ENCODE measurements around the gene DENND11. TPM values are rescaled to one million over a fixed set of nuclear protein-coding genes. Genes with fewer than 3 reads are reported as not detected.

Gene DENND11
- total and polyA plus RNA-seq, 2 donors (not counting 3 experiments of a cell fraction or from before 2014, with no cell fraction given): 14.7 to 25.9 TPM

DNA sequence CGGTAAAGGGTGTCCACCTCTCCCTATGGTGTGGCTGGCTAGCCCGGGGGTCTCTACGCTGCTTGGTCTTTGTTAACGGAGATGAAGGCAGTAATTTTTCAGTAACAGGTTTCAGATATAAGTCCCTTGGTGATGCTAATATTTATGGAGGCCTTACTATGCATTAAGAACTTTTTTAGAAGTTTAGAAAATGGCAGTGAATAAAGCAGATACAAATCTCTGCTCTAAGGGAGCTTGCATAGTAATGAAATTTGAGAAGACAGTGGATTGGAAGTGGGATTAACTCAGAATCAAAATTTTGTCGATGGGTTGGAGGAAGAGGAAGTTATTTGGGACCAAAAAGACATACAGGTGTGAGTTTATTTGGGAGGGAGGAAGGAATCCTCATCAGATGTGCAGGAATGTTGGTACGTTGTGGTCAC, 36.6 kb upstream of the DENND11 start:
- Histone ChIP-seq H3K9me3 (replicated peaks; ENCODE audit: control insufficient read depth, insufficient read depth, low read length) (no peaks in the 10 kb centered on the region), H3K27me3 (ENCODE audit: control insufficient read depth in 2 of 2, insufficient read depth in 2 of 2, low read length in 2 of 2) (no peaks in the 10 kb centered on the region), H3K36me3 (ENCODE audit: control insufficient read depth in 2 of 2, extremely low read depth in 1 of 2, insufficient read depth in 2 of 2, low read length in 2 of 2) (peaks cover 10 to 14% of the 10 kb centered on the region in 2 experiments), H3K9ac (replicated peaks; ENCODE audit: extremely low read depth, insufficient read depth, low read length) (peak overlapping the region; percentile 98), H3K4me1 (ENCODE audit: control insufficient read depth, extremely low read depth, insufficient read depth, low read length) (peaks cover 16% of the 10 kb centered on the region), H3K4me2 (ENCODE audit: insufficient read depth, low read length) (peak overlapping the region; percentile 98), H3K27ac (ENCODE audit: insufficient read depth, low read depth, low read length) (peak overlapping the region; percentile 92), H3K9me1 (replicated peaks; ENCODE audit: control insufficient read depth, extremely low read depth, insufficient read depth, low read length) (no peaks in the 10 kb centered on the region), H3K79me2 (ENCODE audit: control insufficient read depth, insufficient read depth, low read length) (peaks cover 36% of the 10 kb centered on the region), H3K4me3 (replicated peaks in 1 of 3; ENCODE audit: insufficient read depth in 1 of 3, low read depth in 1 of 3, low read length in 3 of 3) (peak overlapping the region; percentile 60 to 99 (median 96)), H4K20me1 (replicated peaks; ENCODE audit: control insufficient read depth, extremely low read depth, insufficient read depth, low read length) (no peaks in the 10 kb centered on the region), H2AFZ (ENCODE audit: low read depth, low read length) (peak overlapping the region; percentile 96)
- TF ChIP-seq POLR2AphosphoS5 (IDR thresholded peaks at IDR 0.05; ENCODE audit: insufficient read depth, low read depth, low read length): no peak
- TF ChIP-seq FOS (IDR thresholded peaks at IDR 0.05; ENCODE audit: borderline replicate concordance, insufficient read depth, low read length): no peak
- TF ChIP-seq JUN (IDR thresholded peaks at IDR 0.05; ENCODE audit: borderline replicate concordance, insufficient read depth, insufficient read length, low read depth): no peak
- TF ChIP-seq POLR2A (IDR thresholded peaks at IDR 0.05; ENCODE audit: low read depth, low read length): no peak
- TF ChIP-seq EZH2 (IDR thresholded peaks at IDR 0.05; ENCODE audit: borderline replicate concordance, low read depth, low read length, severe bottlenecking): no peak
- TF ChIP-seq GATA2 (IDR thresholded peaks at IDR 0.05; ENCODE audit: insufficient read depth, insufficient read length, low read depth, low read length): no peak
- TF ChIP-seq, protein P1, sequence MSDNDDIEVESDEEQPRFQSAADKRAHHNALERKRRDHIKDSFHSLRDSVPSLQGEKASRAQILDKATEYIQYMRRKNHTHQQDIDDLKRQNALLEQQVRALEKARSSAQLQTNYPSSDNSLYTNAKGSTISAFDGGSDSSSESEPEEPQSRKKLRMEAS (IDR thresholded peaks at IDR 0.05; ENCODE audit: insufficient read depth, insufficient read length): no peak
- TF ChIP-seq MYC (IDR thresholded peaks at IDR 0.05; ENCODE audit: low read depth, low read length): no peak
- TF ChIP-seq, protein P2, sequence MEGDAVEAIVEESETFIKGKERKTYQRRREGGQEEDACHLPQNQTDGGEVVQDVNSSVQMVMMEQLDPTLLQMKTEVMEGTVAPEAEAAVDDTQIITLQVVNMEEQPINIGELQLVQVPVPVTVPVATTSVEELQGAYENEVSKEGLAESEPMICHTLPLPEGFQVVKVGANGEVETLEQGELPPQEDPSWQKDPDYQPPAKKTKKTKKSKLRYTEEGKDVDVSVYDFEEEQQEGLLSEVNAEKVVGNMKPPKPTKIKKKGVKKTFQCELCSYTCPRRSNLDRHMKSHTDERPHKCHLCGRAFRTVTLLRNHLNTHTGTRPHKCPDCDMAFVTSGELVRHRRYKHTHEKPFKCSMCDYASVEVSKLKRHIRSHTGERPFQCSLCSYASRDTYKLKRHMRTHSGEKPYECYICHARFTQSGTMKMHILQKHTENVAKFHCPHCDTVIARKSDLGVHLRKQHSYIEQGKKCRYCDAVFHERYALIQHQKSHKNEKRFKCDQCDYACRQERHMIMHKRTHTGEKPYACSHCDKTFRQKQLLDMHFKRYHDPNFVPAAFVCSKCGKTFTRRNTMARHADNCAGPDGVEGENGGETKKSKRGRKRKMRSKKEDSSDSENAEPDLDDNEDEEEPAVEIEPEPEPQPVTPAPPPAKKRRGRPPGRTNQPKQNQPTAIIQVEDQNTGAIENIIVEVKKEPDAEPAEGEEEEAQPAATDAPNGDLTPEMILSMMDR (IDR thresholded peaks at IDR 0.05; ENCODE audit: extremely low read depth in 1 of 2, insufficient read depth in 1 of 2, low read depth in 1 of 2, low read length in 2 of 2): no peak
- ChIA-PET CTCF (interaction anchor here (0.7 to 3.3 kb wide), 24 partner anchors 11 to 1057 kb away, joined by 3 to 83 read pairs (median 7); partner anchors contain the start of genes AGK, DENND11, MRPS33 and WEE2), POLR2A (no interaction called here)
- no peak for FAIRE-seq
- dilution Hi-C loops (cut with MboI; ENCODE audit: extremely low pct_ligation_motif_present, low sequenced_read_pairs): no loop called here
- intact Hi-C loops (cut with micrococcal nuclease): loop anchor here (1.0 kb wide), 7 partner anchors 37 to 724 kb away; partner anchors contain the start of genes AGK and MRPS33
- DNase-seq (ENCODE audit: low read depth, low spot score): no peak
- TSS peak; percentile 72 for BruUV-seq (replicated peaks)
